WTC11 (cell line): ENCODE results near the gene GPR39. TPM values are rescaled to one million over a fixed set of nuclear protein-coding genes. Genes with fewer than 3 reads are reported as not detected.

Experiments used
- ATAC-seq: fragments of 200-7000 bp; cut with Tn5 transposase; 2 replicates; pipeline ENCODE4 v1.10.0; 2021; ENCODE audit warnings: mild to moderate bottlenecking, moderate library complexity
- CTCF ChIA-PET: fragments of 300-600 bp; sonication (Branson Sonifier 250); formaldehyde crosslinking; loops from one replicate; lab custom pipeline; 2021; ENCODE audit warnings: antibody characterized with exemption; lab: Charles Lee
- POLR2A ChIA-PET: fragments of 350-600 bp; sonication (Branson Sonifier 250); formaldehyde crosslinking; loops from one replicate; lab custom pipeline; 2021; ENCODE audit warnings: antibody characterized with exemption; lab: Charles Lee
- DNase-seq: peaks from one replicate; pipeline ENCODE4 v3.0.0; 2021; ENCODE audit warnings: low spot score
- H3K27ac Mint-ChIP-seq: 2 replicates; pipeline ENCODE4 v1.8.0; 2021; ENCODE audit warnings: mixed read lengths
- H3K27me3 Mint-ChIP-seq: 2 replicates; pipeline ENCODE4 v1.8.0; 2021; ENCODE audit warnings: low read depth, mild to moderate bottlenecking, moderate library complexity, mixed read lengths
- H3K36me3 Mint-ChIP-seq: 2 replicates; pipeline ENCODE4 v1.8.0; 2021; ENCODE audit warnings: mixed read lengths
- H3K4me1 Mint-ChIP-seq: 2 replicates; pipeline ENCODE4 v1.8.0; 2022; ENCODE audit warnings: mixed read lengths
- H3K4me3 Mint-ChIP-seq: 2 replicates; pipeline ENCODE4 v1.8.0; 2021; ENCODE audit warnings: mild to moderate bottlenecking, moderate library complexity, mixed read lengths
- H3K9me3 Mint-ChIP-seq: 2 replicates; pipeline ENCODE4 v1.8.0; 2021; ENCODE audit warnings: mixed read lengths
- ATF6 ChIP-seq: sonication (generic); formaldehyde crosslinking; IDR thresholded peaks from 2 replicates; pipeline ENCODE4 v1.8.1; 2023; ENCODE audit warnings: mild to moderate bottlenecking, missing genetic modification reagents
- JAZF1 ChIP-seq: fragments of 250-450 bp; sonication (Bioruptor Pico); IDR thresholded peaks from 2 replicates; pipeline ENCODE4 v1.9.0; 2021; ENCODE audit warnings: moderate library complexity, mild to moderate bottlenecking, inconsistent platforms
- NFE2L1 ChIP-seq: sonication (generic); formaldehyde crosslinking; IDR thresholded peaks from 2 replicates; pipeline ENCODE4 v1.8.1; 2023; ENCODE audit warnings: missing genetic modification reagents
- RORB ChIP-seq: fragments of 250-450 bp; sonication (Bioruptor Pico); IDR thresholded peaks from 2 replicates; pipeline ENCODE4 v1.9.0; 2021; ENCODE audit warnings: mild to moderate bottlenecking
- SP1 ChIP-seq: sonication (generic); formaldehyde crosslinking; conservative IDR thresholded peaks from 2 replicates; pipeline ENCODE4 v1.8.1; 2022; ENCODE audit warnings: missing genetic modification reagents
- TCF7 ChIP-seq: sonication (generic); formaldehyde crosslinking; IDR thresholded peaks from 2 replicates; pipeline ENCODE4 v1.8.0; 2022; ENCODE audit warnings: mild to moderate bottlenecking, low read depth, missing genetic modification reagents, moderate library complexity
- ZNF138 ChIP-seq: sonication (generic); formaldehyde crosslinking; conservative IDR thresholded peaks from 2 replicates; pipeline ENCODE4 v1.8.1; 2022; ENCODE audit warnings: mild to moderate bottlenecking, moderate library complexity, missing genetic modification reagents
- ZNF263 ChIP-seq: sonication (generic); formaldehyde crosslinking; IDR thresholded peaks from 2 replicates; pipeline ENCODE4 v1.8.1; 2022; ENCODE audit warnings: low read depth, mild to moderate bottlenecking, moderate library complexity, missing genetic modification reagents
- ZNF532 ChIP-seq: fragments of 250-450 bp; sonication (Bioruptor Pico); IDR thresholded peaks from 2 replicates; pipeline ENCODE4 v1.9.0; 2021; ENCODE audit warnings: mild to moderate bottlenecking, borderline replicate concordance
- total RNA-seq: library from RNA; stranded (reverse); gene quantifications from 3 replicates; pipeline ENCODE4 v1.2.3, GENCODE V29; 2021

GPR39 gene
- total RNA-seq, 1 experiment from 2014 or later, result 0.74 TPM

GRCh38 chr2:132426033-132426432 is 9.4 kb downstream of the GPR39 start:
- H3K36me3 Mint-ChIP-seq, result no peaks in the 10 kb centered on the region
- H3K27me3 Mint-ChIP-seq, result peaks cover 74% of the 10 kb centered on the region
- DNase-seq (no peak), ATAC-seq (no peak)
- peaks cover 4% of the 10 kb centered on the region; the same call in 1 of the 2 replicates for H3K9me3 Mint-ChIP-seq
- H3K4me1 Mint-ChIP-seq, result peaks cover under 1% of the 10 kb centered on the region
- H3K4me3 Mint-ChIP-seq, result no peak overlapping the region
- H3K27ac Mint-ChIP-seq, result no peak overlapping the region
- CTCF ChIA-PET, result interaction anchor here (1.2 kb wide), 1 partner anchor 23 kb away, joined by 3 read pairs; no protein-coding TSS in a partner anchor
- POLR2A ChIA-PET, result no interaction called here
- TF ChIP-seq JAZF1 (CRISPR knock-in tag) (no peak), ZNF532 (CRISPR knock-in tag) (no peak)

- Mint-ChIP-seq H3K27ac (no peak overlapping the region), H3K4me1 (no peaks in the 10 kb centered on the region), H3K36me3 (no peaks in the 10 kb centered on the region), H3K27me3 (peaks cover 68% of the 10 kb centered on the region), H3K9me3 (peaks cover 8% of the 10 kb centered on the region; the same call in 1 of the 2 replicates), H3K4me3 (no peak overlapping the region)
- DNase-seq (no peak), ATAC-seq (no peak)
- ChIA-PET POLR2A (no interaction called here), CTCF (no interaction called here)
- no peak for TF ChIP-seq SP1 (CRISPR knock-in tag)
Observed at GRCh38 chr2:132426656-132427055, 10.1 kb downstream of the GPR39 start.

- CTCF ChIA-PET, result interaction anchor here (0.6 kb wide), 1 partner anchor 9 kb away, joined by 4 read pairs; no protein-coding TSS in a partner anchor
- no peak overlapping the region for H3K27ac Mint-ChIP-seq
- no peak for TF ChIP-seq NFE2L1
- no peak for TF ChIP-seq TCF7 (CRISPR knock-in tag)
- no peak for TF ChIP-seq ATF6 (CRISPR knock-in tag)
- no peak for TF ChIP-seq ZNF138 (CRISPR knock-in tag)
- no peak for TF ChIP-seq ZNF263 (CRISPR knock-in tag)
- no peak for TF ChIP-seq RORB
- no peak for TF ChIP-seq ZNF532 (CRISPR knock-in tag)
- POLR2A ChIA-PET, result no interaction called here
- H3K36me3 Mint-ChIP-seq, result no peaks in the 10 kb centered on the region
- H3K4me3 Mint-ChIP-seq, result no peak overlapping the region
- H3K4me1 Mint-ChIP-seq, result no peaks in the 10 kb centered on the region
- peaks cover 41% of the 10 kb centered on the region for H3K27me3 Mint-ChIP-seq
- peaks cover 18% of the 10 kb centered on the region for H3K9me3 Mint-ChIP-seq
- no peak for DNase-seq
- ATAC-seq, result no peak
Observed at GRCh38 chr2:132429351-132429750, 12.7 kb downstream of the GPR39 start.
